ENCODE results near the gene KIF6.
A peak's percentile ranks its signal among the peaks of the same experiment; 100 is the strongest.
"Not testable (repeated sequence)": the region's sequence is repeated elsewhere in the genome, so short reads cannot be mapped to it uniquely, and the experiment has no call there.

The KIF6 gene

DNA sequence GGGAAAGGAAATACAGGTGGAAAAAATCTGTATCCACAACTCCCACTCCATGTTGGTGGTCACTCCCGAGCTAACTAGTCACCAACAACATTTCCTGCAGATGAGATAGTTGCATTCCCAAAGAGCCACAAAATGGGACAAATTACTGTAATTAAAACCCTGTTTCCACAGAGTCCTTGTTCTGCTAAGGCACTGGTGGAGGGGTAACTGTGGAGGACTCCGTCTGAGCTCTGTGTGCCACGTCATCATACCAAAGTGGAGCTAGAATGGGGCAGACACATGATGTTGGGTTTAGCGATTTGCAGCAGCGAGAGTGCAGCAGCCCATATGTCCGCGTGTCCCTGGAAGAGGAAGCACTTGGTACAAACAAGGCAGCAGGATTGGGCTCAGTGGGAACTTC, 230.2 kb downstream of the KIF6 start:
- no peak for DNase-seq

DNA sequence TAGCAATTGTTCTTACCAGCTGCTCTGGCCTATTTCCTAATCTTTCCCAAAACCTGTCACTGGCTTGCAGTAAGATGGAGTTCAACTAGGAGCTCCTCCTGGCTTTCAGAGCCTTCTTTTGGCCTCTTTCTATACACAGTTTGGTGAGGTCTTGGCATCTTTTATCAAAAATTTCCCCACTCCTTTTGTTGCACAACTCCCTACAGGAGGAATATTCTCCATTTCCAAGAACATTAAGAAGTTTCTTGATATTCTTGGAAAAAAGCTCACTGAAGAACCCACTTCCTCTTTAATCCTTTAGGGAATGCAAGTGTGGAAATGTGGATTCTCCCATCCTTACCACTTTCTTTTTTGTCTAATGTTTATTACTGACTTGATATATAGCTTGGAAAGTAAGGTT, 231.4 kb downstream of the KIF6 start:
- DNase-seq, result no peak

DNA sequence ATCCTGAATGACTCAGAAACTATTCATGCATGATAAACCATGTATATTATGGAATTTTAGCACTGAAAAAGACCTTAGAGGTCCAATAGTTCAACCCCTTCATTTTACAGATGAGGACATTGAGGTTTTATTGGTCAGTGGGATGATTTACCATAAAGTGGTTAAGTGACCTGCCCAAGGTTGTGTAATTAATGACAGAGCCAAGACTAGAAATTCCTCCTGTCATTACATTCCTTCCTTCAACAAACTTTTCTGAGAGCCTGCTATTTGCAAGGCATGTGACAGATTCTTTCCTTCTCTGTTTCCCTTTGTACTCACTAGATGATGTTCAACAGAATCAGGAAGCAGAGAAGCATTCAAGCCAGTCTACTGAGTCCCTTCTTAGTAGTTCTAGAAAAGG, 232.0 kb downstream of the KIF6 start:
- no peak for DNase-seq

DNA sequence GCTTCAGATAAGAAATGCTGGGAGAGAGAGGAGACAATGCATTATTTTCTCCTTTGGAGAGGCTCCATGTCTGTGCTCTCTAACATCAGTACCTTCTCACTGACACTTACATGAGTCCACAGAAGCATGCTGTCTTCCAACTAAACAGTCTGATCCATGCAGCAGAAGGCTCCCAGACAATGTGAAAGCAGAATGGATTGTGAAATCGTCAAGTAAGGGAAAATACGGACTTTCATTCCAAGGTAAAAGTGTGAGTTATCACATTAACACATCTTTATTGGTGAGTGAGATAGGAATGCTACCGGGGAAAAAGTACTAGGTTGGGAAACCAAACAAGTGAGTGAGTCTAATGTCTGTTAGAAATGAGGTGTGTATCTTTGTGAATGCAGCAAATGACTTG, 235.1 kb downstream of the KIF6 start:
- DNase-seq, result no peak

DNA sequence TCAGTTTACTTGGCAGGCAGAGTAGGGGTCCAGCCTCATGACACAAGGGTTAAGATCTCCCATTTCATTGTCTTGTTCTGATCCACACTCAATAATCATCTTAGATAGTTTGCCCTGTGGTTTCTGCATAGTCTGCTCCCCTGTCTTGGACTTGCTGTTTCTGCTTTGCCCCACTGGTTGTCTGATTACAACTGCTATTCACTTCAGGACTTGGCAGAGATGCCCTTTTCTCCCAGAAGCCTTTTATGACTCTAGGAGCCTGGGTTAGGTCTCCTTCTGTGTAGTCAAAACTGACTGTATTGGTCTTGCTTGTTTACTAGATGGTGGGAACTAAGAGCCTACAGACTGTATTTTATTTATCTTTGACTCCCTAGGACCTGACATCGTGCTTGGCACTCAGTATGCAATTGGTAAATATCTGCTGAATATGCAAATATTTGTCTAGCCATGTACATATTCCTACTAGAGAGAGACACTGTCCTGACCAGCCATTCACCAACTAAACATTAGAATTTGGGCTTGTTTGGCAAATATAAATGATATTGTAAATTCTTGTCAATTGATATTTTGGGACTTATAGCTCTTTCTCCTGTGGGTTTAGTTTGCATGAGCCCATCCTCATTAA, 236.8 kb downstream of the KIF6 start:
- DNase-seq, result no peak

DNA sequence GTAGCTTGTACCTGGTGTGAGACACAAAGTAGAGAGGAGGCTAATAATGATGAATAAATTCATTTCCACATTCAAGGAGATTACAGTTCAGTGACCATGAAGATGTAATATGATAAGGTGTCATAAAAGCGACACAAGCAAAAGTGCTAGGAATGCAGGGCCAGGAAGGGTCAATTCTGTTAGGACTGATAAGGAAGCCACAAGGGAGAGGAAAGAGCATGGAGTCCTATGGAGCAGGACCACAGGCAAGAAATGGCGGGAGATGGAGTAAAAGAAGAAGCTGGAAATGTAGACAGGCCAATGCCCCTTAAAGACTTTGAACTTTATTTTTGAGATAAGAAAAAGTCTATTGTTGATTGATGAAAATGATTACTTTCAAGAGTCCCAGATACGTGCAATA, 240.9 kb downstream of the KIF6 start:
- DNase-seq, result no peak

DNA sequence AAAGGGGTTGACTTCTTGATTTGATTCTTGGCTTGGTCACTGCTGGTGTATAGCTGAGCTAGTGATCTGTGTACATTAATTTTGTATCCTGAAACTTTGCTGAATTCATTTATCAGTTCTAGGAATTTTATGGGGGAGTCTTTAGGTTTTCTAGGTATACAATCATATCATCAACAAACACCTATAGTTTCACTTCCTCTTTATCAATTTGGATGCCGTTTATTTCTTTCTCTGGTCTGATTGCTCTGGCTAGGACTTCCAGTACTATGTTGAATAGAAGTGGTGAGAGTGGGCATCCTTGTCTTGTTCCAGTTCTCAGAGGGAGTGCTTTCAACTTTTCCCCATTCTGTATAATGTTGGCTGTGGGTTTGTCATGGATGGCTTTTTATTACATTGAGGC, 245.4 kb downstream of the KIF6 start:
- DNase-seq, result not testable (repeated sequence)

DNA sequence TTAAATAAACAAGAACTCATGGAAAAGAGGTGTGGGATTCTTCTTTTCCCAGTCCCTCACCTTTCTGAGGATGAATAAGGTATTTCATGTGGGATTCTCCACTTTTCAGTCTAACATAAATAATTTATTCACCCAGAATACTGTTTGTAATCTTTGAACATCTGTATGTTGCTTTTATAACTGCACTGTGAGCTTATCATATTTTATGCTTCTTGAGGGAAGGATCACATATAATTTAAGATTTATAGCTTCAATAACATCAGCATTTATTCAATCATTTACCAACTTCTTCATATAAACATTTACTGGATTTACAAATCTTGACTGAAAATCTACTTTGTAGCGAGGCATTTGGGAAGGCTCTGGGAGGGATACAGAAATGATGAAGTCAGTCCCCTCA, 248.5 kb downstream of the KIF6 start:
- DNase-seq, result no peak

DNA sequence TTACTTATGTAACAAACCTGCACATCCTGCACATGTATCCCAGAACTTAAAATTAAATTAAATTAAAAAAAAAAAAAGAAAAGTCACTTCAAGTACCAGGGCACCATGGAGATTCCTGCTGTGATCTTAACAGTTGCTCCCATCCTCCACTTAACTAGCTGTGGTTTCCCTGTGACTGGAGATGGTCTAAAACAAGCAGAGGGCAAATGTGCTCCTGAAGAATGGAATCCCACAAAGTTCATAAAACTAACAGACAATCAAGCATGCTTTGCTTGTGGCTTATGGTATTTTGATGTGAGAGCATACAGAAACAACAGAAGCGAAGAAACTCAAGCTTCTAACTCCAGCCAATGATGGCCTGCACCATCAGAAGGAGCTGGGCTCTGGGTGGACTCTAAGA, 249.1 kb downstream of the KIF6 start:
- no peak for DNase-seq

DNA sequence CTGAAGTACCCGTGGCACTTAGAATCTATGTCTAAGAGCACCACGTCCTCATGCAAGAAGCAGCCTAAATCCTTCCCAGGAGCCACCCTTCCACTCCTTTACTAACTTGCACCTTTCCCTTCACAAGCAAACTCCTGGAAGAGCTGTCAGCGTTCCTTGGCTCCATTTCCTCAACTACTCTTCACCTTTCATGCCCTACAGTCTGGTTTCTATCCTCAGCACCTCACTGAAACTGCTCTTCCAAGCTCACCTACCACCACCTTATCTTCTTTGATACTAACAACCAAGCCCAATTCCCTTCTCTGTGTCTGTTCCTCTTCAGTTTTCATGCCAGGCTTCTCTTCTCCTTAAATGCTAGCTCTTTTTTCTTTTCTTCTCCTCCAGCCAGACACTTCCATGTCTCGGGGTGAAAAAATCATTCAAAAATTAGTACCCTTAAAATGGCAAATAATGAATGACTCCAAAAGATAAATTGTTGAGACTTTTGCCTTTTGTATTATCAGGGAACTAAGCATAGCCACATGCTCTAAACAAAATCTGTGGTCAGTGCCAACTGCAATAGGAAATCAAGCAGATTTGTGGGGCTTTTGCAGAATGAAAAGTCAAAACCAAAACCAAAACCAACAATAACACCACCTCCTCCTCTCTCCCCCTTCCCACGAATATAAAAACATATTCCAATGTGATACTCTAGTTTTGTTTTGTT, 253.1 kb downstream of the KIF6 start:
- no peak for DNase-seq

DNA sequence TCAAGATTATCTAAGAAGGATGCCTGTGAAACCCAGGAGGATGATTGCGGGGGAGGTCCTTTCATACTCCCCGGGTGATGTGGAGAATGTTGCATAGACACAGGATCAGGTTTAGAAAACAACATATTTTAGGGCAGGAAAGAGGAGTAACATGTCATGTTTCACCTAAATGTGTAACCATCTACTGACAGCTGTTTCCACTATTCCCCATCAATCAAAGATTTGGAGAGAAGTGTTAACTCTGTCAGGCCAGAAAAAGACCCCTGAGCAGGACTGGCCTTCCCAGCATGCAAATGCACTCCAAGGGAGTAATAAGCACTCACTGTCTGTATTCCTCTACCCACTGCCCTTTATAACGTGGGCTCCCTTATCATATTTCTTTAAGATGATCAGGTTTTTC, 254.7 kb downstream of the KIF6 start:
- no peak for DNase-seq

DNA sequence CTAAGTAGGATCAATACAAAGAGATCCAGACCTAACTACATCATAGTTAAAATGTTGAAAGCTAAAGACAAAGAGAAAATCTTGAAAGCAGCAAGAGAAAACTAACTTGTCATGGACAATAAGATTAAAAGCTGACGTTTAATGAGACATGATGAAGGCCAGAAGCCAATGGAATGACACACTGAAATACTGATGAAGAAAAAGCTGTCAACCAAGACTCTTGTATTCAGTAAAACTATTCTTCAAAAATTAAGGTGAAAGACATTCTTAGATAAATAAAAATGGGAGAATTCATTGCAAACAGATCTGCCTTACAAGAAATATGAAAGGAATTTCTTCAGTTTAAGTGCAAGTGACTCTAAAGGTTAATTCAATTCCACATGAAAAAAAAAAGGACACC, 256.8 kb downstream of the KIF6 start:
- DNase-seq, result no peak

DNA sequence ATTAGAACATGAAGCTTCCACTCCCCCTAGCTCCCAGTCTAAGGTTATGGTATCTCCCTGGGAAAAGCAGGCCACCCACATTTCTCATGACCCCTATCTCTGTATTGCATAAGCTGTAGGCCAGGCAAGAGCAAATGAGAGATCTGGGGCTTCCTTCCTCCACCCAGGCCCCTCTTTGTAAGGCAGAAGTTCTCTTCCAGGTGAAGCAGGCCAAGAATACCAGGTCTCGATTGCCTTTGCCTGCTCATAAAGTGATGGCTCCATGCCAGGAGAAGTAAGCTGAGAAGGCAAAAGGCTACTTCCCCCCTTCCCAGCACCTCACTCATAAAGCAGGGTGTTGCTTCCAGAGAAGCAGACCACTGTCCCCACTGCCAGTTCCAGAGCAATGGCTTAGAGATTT, 258.6 kb downstream of the KIF6 start:
- DNase-seq, result peak; percentile 5

DNA sequence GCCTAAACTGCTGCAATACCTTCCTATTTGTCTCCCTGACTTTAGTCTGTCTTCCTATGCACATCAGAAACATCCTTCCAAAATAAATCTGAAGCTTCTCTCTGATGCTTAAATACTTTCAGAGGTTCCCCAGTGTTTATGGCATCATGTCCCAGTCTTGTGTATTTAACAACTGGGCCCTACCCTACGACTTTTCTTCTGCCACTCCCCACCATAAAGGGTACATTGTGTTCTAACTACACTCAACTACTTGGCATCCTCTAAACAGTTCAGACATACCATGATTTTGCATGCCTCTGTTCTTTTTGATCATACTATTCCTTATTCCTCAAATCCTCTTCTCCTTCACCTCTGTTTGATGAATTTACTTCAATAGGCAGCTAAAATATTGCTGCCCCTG, 259.7 kb downstream of the KIF6 start:
- DNase-seq, result no peak

DNA sequence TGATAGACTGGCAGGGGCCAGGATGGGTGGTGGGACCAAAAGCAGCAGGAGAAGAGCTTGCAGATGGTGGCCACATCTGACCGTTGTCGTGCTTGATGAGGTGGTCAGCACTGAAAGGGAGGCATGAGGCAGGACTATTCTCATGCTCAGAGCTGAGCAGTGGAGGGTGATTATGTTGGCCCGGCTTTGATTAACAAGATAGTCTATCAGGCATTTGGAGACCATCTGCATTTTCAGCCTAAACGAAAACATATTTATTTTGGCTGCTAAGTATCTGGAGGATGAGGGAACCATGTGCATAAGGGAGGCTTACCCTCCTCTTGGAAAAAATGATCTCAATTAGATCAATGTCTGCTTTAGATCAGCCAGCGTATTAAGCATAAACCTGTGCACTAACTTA, 261.1 kb downstream of the KIF6 start:
- no peak for DNase-seq

DNA sequence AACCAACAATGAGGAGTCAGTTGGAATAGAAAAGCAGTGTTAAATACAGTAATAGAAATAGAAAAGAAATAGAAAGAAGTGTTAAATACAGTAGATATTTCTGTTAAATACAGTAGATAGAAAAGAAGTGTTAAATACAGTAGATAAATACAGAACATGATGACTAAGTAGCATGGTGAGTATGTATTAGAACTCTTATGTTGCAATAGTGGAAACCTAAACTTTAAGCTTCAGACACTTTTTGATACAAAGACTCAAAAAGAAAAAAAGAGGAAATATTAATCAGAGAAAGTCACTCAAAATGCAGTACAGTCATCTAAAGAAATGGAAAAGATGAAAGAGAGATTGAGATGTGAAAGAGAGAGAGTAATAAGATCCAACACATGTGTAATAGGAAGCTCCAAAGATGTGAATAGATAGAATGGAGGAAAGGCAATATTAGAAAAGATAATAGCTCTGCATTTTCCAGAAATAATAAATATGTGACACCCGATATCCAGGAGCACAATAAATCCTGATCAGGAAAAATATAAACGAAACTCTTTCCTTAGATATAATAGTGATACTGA, 271.2 kb downstream of the KIF6 start:
- DNase-seq, result no peak

DNA sequence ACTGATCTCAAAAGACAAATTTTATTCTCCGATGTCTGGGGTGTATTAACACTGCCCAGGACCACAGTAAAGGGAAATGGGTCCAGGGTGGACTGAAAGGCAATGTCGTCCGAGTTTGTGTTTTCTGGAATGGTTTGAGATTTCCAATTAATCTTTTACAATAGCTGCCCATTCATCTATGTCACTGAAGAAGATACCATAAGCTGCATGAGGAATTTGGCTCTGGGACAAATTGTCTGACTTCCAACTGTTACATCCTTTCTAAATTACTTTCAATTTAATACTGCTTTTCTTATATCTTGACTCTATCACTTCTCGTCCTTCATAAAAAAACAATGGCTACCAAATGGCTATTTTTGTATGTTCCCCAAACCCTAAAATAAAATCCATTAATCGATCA, 272.0 kb downstream of the KIF6 start:
- no peak for DNase-seq

DNA sequence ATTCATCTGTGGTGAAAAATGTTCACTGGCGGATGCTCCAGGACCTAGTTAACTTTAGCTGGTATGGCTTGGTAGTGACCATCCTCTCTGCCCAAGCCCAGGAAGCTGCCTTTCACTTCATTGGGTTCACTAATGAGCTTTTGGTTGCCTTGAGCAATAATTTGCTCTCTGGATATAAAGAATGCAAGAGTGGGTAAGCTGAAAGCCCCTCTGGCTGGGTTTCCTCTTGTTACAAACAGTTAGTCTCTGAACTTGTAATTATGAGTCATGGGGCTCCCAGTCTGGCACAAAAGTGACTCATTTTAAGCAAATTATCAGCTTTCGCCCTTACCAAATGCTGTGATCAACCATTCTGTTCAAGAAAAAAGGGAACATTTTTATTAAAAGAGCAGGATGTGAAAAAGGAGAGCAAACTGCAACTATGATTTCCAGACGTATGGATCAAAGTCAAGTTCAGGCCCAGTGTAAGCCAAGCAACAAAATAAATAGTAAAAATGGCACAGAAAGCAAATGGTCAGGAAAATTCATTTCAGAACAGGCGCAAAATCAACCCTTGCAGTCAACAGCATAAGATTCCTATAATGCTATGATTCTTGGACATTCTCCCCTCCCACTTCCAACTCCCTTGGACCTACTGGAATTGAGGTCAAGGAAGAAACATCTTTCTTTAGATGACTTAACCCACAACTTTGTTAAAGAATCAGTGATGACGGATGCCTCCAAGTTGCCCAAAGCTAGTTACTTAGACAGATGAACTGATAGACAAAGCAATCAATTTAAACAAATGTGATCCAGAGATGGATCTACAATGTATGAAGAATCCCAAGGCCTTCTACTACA, 272.7 kb downstream of the KIF6 start:
- DNase-seq, result no peak

DNA sequence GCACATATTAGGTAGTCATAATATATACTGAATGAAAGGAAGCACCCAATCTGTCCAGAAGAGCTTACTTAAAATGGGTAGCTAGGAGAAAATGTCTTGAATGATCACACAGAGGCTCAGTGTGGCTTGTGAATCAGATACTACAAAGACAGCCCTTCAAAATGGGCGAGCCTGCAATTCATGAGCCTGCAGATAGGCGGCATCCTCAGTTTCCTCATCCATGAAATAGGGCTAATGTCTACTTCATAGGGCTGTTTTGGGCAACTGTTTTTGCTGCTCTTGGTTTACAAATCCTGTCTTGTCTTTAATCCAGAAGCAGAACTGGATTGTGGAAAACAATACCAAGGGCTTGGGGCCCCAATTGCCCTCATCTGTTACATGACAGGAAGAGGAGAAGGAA, 273.4 kb downstream of the KIF6 start:
- DNase-seq, result no peak

DNA sequence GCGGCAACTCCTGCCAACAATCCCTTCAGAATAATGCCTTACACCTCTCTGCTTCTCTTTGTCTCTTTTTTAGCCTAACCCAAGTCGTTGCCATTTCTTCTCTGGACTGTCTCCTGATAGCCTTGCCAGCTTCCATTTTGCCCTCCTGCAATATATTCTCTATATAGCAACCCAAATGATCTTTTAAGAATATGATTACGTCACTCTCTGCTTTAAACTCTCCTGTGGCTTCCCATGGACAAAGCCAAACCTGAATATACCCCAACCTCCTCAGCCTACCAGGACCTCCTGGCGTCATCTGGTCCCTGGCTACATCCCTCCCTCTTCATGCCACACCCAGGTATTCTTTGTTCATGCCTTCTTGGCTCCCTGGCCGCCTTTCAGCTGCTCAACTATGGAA, 276.2 kb downstream of the KIF6 start:
- no peak for DNase-seq

DNA sequence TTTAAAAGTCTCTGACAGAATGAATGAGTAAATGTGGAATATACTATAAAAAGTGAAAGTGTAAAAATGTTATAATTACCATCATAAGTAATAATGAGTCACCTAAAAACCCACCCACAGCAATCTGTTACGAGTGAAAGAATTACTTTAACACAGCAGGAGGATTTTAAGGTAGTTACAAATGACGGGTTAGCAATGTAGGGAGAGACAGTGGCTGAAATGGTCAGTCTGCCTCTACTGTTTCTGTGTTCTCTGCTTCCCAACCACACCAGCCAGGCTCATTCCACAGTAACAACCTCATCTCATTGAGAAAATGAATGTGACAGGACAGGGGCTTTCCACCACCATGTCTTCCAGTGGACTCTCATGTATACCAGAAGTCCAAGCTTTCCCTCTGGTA, 278.3 kb downstream of the KIF6 start:
- DNase-seq, result no peak

DNA sequence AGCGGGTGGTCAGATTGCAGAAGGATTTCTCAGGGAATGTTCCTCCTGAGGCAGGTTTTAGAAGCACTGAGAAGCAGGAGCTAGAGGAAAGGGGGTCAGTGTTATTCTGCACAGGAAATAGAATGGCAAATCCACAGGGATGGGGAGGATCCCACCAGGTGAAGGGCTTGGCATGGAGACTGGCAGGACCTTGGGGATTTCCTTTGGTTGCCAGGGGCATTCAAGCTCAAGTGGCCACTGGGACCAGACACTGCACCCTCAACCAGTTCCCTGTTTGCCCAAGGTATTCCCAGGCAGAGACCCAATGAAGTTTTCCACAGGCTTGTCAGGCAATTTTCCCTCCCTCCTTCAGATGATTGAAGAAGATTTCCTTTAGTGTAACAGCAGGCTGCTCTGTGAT, 279.5 kb downstream of the KIF6 start:
- no peak for DNase-seq

DNA sequence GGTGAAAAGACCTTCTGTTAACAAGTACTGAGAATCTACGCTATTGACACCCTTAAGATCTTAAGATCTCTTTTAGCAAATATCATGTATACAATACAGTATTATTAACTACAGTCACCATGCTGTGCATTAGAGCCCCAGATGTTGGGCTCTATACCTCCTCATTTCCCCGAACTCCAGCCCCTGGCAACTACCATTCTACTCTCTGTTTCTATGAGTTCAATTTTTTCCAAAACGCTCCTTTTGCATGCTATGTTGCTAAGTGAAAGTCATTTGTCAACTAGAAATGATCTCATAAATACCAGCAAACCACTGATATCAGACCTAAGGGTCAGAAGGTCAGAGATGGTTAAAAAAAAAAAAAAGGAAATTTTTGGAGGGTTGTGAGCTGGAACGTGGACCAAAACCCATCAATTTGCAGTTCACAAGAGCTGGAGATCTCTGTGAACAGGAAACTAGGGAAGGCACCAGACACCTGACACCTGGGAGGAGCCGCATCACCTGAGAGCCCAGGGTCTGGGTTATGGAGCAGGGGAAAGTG, 280.7 kb downstream of the KIF6 start:
- DNase-seq, result no peak

DNA sequence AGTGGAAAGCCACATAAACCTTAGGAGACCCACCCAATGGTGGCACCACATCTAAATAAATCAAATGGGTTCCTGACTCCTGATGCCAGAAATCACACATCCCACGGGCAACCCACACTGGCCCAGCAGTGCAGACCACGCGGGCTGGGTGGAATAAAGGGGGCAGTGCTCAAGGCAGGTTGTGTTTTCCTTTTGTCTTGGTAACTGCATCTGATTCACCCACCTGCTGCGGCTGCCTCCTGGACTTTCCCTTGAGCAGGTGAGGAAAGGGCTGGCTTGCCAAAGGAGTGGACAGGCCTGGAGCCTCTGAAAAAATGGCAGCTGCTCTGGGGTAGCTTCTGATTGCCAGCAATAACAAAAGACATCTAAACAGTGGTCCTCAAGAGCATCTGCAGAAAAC, 283.2 kb downstream of the KIF6 start:
- no peak for DNase-seq

All from NCI-H1105 treated with DMSO at 0.1 percent for 48 hours (cell line).